Transverse colon (tissue), 4 donors: ENCODE results near the gene PIGB. TPM values are rescaled to one million over a fixed set of nuclear protein-coding genes. Genes with fewer than 3 reads are reported as not detected.
"Not testable (repeated sequence)": the region's sequence is repeated elsewhere in the genome, so short reads cannot be mapped to it uniquely, and the experiment has no call there.

Source experiments
- DNase-seq: peaks from one replicate; pipeline ENCODE4 v3.0.0-alpha.2; 2019
- H3K27ac ChIP-seq, 4 donors: fragments of 200-600 bp; sonication (generic); 2 replicates each; pipeline ENCODE4 v1.5.1; 2016 to 2018; ENCODE audit warnings: inconsistent platforms in 4 of 4
- H3K27me3 ChIP-seq: fragments of 200-600 bp; sonication (generic); 2 replicates; pipeline ENCODE4 v1.5.1; 2017; ENCODE audit warnings: inconsistent platforms
- H3K36me3 ChIP-seq, 4 donors: fragments of 200-600 bp; sonication (generic); 2 replicates each; pipeline ENCODE4 v1.5.1; 2017 to 2019; ENCODE audit warnings: inconsistent platforms in 4 of 4
- H3K4me1 ChIP-seq, 4 donors: fragments of 200-600 bp; sonication (generic); 2 replicates each; pipeline ENCODE4 v1.5.1; 2017 to 2020; ENCODE audit warnings: inconsistent platforms in 4 of 4
- H3K4me3 ChIP-seq, 4 donors: fragments of 200-600 bp; sonication (generic); 1 replicate in 1 of 4; 2 replicates in 3 of 4; pipeline versions ENCODE4 v1.5.1 to v1.6.1; 2017 to 2019; ENCODE audit warnings: inconsistent platforms in 4 of 4
- H3K9me3 ChIP-seq, 2 donors: fragments of 200-600 bp; sonication (generic); 2 replicates each; pipeline ENCODE4 v1.5.1; 2017 to 2019; ENCODE audit warnings: inconsistent platforms in 2 of 2
- CTCF ChIP-seq, 5 experiments: fragments of 200-600 bp in 3 of 5; fragments of 450-650 bp in 2 of 5; sonication (generic) in 3 of 5; IDR thresholded peaks; 1 replicate in 2 of 5; 2 replicates in 3 of 5; pipeline ENCODE4 v1.5.1; 2016 to 2017; ENCODE audit warnings: antibody characterized with exemption in 5 of 5, inconsistent platforms in 3 of 5, mild to moderate bottlenecking in 2 of 5, moderate library complexity in 1 of 5
- EP300 ChIP-seq: sonication (generic); formaldehyde crosslinking; IDR thresholded peaks from one replicate; pipeline ENCODE4 v1.6.1; 2017; ENCODE audit warnings: antibody characterized with exemption, low read depth
- POLR2A ChIP-seq: fragments of 450-650 bp; IDR thresholded peaks from one replicate; pipeline ENCODE4 v1.6.1; 2016; ENCODE audit warnings: antibody characterized with exemption, mild to moderate bottlenecking, moderate library complexity
- POLR2AphosphoS5 ChIP-seq, 3 donors: sonication (generic); formaldehyde crosslinking; IDR thresholded peaks; one replicate each; pipeline ENCODE4 v1.6.1; 2016; ENCODE audit warnings: antibody characterized with exemption in 3 of 3
- WGBS, 2 donors: methylation state at CpG; one replicate each; pipeline ENCODE4 v1.1.5; 2018; ENCODE audit warnings: low coverage in 1 of 2; 5-methylcytosine and 5-hydroxymethylcytosine counted together
- in situ Hi-C, 4 donors: fragments of 200-750 bp; cut with MboI; loops; one replicate each; pipeline versions ENCODE4 v1.15.0 to v1.15.1; 2017; ENCODE audit warnings: low sequenced_read_pairs in 3 of 4, low pct_ligation_motif_present in 1 of 4, low pct_unique_long_range_greater_than_20kb in 1 of 4
- intact Hi-C: fragments of 100-400 bp; cut with DNase I; formaldehyde crosslinking; loops from one replicate; pipeline ENCODE4 v1.15.1; 2023; ENCODE audit warnings: low total_unique reads
- total RNA-seq, 4 donors: library from RNA; depleted of rRNA; stranded (reverse); fragments of >200 nt; gene quantifications; one replicate each; pipeline ENCODE4 v1.1.0, GENCODE V29; 2016

The PIGB gene
- total RNA-seq, 4 donors from 2014 or later: 0.60 to 15.3 (median 14.5) TPM

GRCh38 chr15:55389264-55389607 is 70.2 kb downstream of the PIGB start:
- Histone ChIP-seq H3K4me1 (peaks cover 0 to 4% (median 0%) of the 10 kb centered on the region in 4 donors), H3K27ac (no peak overlapping the region), H3K36me3 (peaks cover 0 to 13% (median 4%) of the 10 kb centered on the region in 4 donors), H3K9me3 (no peaks in the 10 kb centered on the region), H3K4me3 (no peak overlapping the region), H3K27me3 (no peaks in the 10 kb centered on the region)
- in situ Hi-C loops: no loop called here
- no peak for DNase-seq
- intact Hi-C loops: no loop called here
- TF ChIP-seq POLR2AphosphoS5 (IDR thresholded peaks at IDR 0.05) (no peak), EP300 (no peak), POLR2A (no peak), CTCF (IDR thresholded peaks at IDR 0.05) (no peak)

GRCh38 chr15:55394694-55395093 is 75.7 kb downstream of the PIGB start:
- no peak overlapping the region for H3K4me3 ChIP-seq
- H3K9me3 ChIP-seq: no peaks in the 10 kb centered on the region
- peaks cover 0 to 9% (median 0%) of the 10 kb centered on the region in 4 donors for H3K4me1 ChIP-seq
- DNase-seq: no peak
- no peak overlapping the region for H3K27ac ChIP-seq
- no peaks in the 10 kb centered on the region for H3K27me3 ChIP-seq
- 100% methylated on average over 1 of the region's 1 CpG; no CpG with 5 or more reads in 1 of the 2 donors for WGBS, 2 donors
- H3K36me3 ChIP-seq: no peaks in the 10 kb centered on the region
- no peak for TF ChIP-seq CTCF (IDR thresholded peaks at IDR 0.05)
- no peak for TF ChIP-seq POLR2AphosphoS5 (IDR thresholded peaks at IDR 0.05)
- no peak for TF ChIP-seq POLR2A
- TF ChIP-seq EP300: no peak
- intact Hi-C loops: no loop called here
- in situ Hi-C loops: no loop called here

- Histone ChIP-seq H3K27me3 (no peaks in the 10 kb centered on the region), H3K4me3 (no peak overlapping the region), H3K9me3 (no peaks in the 10 kb centered on the region), H3K27ac (no peak overlapping the region), H3K36me3 (no peaks in the 10 kb centered on the region), H3K4me1 (peaks cover 0 to 25% (median 9%) of the 10 kb centered on the region in 4 donors)
- intact Hi-C loops: no loop called here
- 92 to 96% methylated on average over 5 of the region's 5 CpGs for WGBS, 2 donors
- in situ Hi-C loops: no loop called here
- no peak for DNase-seq
- TF ChIP-seq EP300: no peak
- no peak for TF ChIP-seq POLR2A
- no peak for TF ChIP-seq POLR2AphosphoS5 (IDR thresholded peaks at IDR 0.05)
- TF ChIP-seq CTCF (IDR thresholded peaks at IDR 0.05): no peak
Observed at GRCh38 chr15:55398243-55398642, 79.2 kb downstream of the PIGB start.

- DNase-seq, intact Hi-C loops, H3K27me3 ChIP-seq, H3K4me3 ChIP-seq, H3K36me3 ChIP-seq, H3K9me3 ChIP-seq, H3K27ac ChIP-seq: not testable (repeated sequence)
- WGBS, 2 donors: 94% methylated on average over 8 of the region's 8 CpGs; no CpG with 5 or more reads in 1 of the 2 donors
- H3K4me1 ChIP-seq: peaks cover 2 to 32% (median 20%) of the 10 kb centered on the region in 4 donors
- in situ Hi-C loops: loop anchor here in 2 of 4 donors (25.0 kb wide), 1 partner anchor 188 kb away; no protein-coding TSS in a partner anchor
Observed at GRCh38 chr15:55400050-55400449, 81.0 kb downstream of the PIGB start.

GRCh38 chr15:55401786-55402246 is 82.8 kb downstream of the PIGB start:
- Histone ChIP-seq H3K36me3 (no peaks in the 10 kb centered on the region), H3K27me3 (no peaks in the 10 kb centered on the region), H3K4me1 (peaks cover 2 to 44% (median 24%) of the 10 kb centered on the region in 4 donors), H3K9me3 (no peaks in the 10 kb centered on the region), H3K27ac (no peak overlapping the region), H3K4me3 (no peak overlapping the region)
- TF ChIP-seq CTCF (IDR thresholded peaks at IDR 0.05): no peak
- no peak for TF ChIP-seq EP300
- no peak for TF ChIP-seq POLR2AphosphoS5 (IDR thresholded peaks at IDR 0.05)
- TF ChIP-seq POLR2A: no peak
- in situ Hi-C loops: loop anchor here in 2 of 4 donors (25.0 kb wide), 1 partner anchor 190 kb away; no protein-coding TSS in a partner anchor
- intact Hi-C loops: no loop called here
- DNase-seq: no peak
- 78 to 90% methylated on average over 1 of the region's 1 CpG for WGBS, 2 donors
